GM23338 (cell line): Measurements from ENCODE around the gene C1QTNF8.

Experiments used
- CREB1 ChIP-seq: fragments of 250-450 bp; sonication (Bioruptor Pico); IDR thresholded peaks from 2 replicates; pipeline ENCODE4 v1.5.0; 2020; ENCODE audit warnings: low read depth, mild to moderate bottlenecking, moderate library complexity
- EZH2 ChIP-seq: fragments of 200-600 bp; sonication (generic); IDR thresholded peaks from one replicate; pipeline ENCODE4 v1.8.0; 2017; ENCODE audit warnings: antibody characterized with exemption, mild to moderate bottlenecking, low read depth; ENCODE audit not compliant: unreplicated experiment
- EZH2phosphoT487 ChIP-seq: fragments of 200-600 bp; sonication (generic); IDR thresholded peaks from one replicate; pipeline ENCODE4 v1.8.1; 2018; ENCODE audit warnings: antibody characterized with exemption; ENCODE audit not compliant: unreplicated experiment
- POLR2AphosphoS5 ChIP-seq: IDR thresholded peaks from 2 replicates; pipeline ENCODE4 v1.6.1; 2016; ENCODE audit warnings: antibody characterized with exemption, low read depth
- TF ChIP-seq, protein P1 (sequence below), 2 experiments: fragments of 200-600 bp in 1 of 2; sonication (generic) in 1 of 2; conservative IDR thresholded peaks; 2 replicates each; pipeline versions ENCODE4 v1.5.1 to v1.6.1; 2016 to 2017; ENCODE audit warnings: antibody characterized with exemption in 2 of 2, low read depth in 2 of 2, mild to moderate bottlenecking in 2 of 2, moderate library complexity in 1 of 2

DNA sequence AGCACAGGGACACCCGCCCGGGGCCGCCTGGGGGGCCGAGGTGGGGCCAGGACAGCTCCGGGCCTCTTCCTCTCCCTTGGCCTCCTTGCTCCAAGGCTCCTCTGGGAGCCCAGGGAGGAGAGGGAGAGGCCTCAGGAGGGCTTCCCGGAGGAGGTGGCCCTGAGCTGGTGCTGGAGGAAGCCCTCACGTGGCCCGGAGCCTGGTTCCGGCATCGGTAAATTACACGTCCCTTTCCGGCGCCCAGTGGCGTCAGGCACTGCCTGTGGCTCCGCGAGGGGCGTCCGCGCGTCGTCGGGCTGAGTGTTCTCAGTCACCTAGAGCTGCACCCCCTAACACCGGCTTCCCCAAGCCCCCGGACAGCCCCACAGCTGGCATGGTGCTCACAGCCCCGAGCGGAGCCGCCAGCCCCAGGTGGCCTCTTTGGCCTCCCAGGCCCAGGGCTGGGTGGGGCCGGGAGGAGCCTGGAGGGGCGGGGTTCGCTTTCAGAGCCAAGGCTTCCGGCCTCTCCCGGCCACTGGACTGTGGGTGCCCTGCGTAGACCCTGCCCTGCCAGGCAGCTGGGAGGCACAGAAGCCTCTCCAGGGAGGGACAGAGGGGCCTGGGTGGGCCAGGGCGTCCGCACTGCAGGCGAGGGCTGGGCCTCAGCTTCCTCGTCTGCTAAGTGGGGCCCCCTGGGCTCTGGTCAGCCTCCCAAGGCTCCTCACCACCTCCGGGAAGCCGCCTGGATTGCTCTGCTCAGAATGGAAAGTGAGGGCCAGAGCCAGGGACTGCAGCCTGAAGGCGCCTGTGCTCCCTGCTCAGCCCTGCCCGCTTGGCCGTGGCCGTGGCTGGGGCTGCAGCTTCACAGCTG, 51.4 kb downstream of the C1QTNF8 start:
- TF ChIP-seq, protein P1, sequence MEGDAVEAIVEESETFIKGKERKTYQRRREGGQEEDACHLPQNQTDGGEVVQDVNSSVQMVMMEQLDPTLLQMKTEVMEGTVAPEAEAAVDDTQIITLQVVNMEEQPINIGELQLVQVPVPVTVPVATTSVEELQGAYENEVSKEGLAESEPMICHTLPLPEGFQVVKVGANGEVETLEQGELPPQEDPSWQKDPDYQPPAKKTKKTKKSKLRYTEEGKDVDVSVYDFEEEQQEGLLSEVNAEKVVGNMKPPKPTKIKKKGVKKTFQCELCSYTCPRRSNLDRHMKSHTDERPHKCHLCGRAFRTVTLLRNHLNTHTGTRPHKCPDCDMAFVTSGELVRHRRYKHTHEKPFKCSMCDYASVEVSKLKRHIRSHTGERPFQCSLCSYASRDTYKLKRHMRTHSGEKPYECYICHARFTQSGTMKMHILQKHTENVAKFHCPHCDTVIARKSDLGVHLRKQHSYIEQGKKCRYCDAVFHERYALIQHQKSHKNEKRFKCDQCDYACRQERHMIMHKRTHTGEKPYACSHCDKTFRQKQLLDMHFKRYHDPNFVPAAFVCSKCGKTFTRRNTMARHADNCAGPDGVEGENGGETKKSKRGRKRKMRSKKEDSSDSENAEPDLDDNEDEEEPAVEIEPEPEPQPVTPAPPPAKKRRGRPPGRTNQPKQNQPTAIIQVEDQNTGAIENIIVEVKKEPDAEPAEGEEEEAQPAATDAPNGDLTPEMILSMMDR (conservative IDR thresholded peaks at IDR 0.05; ENCODE audit: low read depth in 2 of 2): no peak
- TF ChIP-seq CREB1 (no peak), EZH2 (no peak), POLR2AphosphoS5 (no peak), EZH2phosphoT487 (no peak)
